Naive thymus-derived CD4-positive, alpha-beta T cell (primary cell): ENCODE results near the gene ELN. TPM values are rescaled to one million over a fixed set of nuclear protein-coding genes. Genes with fewer than 3 reads are reported as not detected.
"Not testable (repeated sequence)": the region's sequence is repeated elsewhere in the genome, so short reads cannot be mapped to it uniquely, and the experiment has no call there.

Source experiments
- ATAC-seq: fragments of 150-1000 bp; cut with Tn5 transposase; 2 replicates; pipeline ENCODE4 v1.10.0; 2021; ENCODE audit warnings: mild to moderate bottlenecking, moderate library complexity
- CTCF ChIA-PET: fragments of 350-600 bp; sonication (Branson Sonifier 250); formaldehyde crosslinking; loops from one replicate; lab custom pipeline; 2021; ENCODE audit warnings: antibody characterized with exemption; lab: Charles Lee
- POLR2A ChIA-PET: fragments of 350-600 bp; sonication (Branson Sonifier 250); formaldehyde crosslinking; loops from one replicate; lab custom pipeline; 2021; ENCODE audit warnings: antibody characterized with exemption, inconsistent platforms; lab: Charles Lee
- DNase-seq, 9 donors: peaks; one replicate each; pipeline versions ENCODE4 v3.0.0 to v3.0.0-alpha.2; 2020 to 2022; ENCODE audit warnings: mixed read lengths in 1 of 9
- H3K27ac ChIP-seq: one replicate; pipeline ENCODE4 v1.7.0; 2013; ENCODE audit warnings: mild to moderate bottlenecking, low read depth, low read length, moderate library complexity
- H3K27me3 ChIP-seq, 2 donors: one replicate each; pipeline ENCODE4 v1.7.0; 2013; ENCODE audit warnings: low read length in 2 of 2, mild to moderate bottlenecking in 2 of 2, moderate library complexity in 2 of 2; ENCODE audit not compliant: control insufficient read depth in 2 of 2, insufficient read depth in 2 of 2
- H3K36me3 ChIP-seq, 3 experiments: 1 replicate in 2 of 3; 2 replicates in 1 of 3; pipeline ENCODE4 v1.7.0; 2013; ENCODE audit warnings: low read length in 3 of 3, mild to moderate bottlenecking in 3 of 3, moderate library complexity in 1 of 3; ENCODE audit not compliant: insufficient read depth in 3 of 3, control insufficient read depth in 2 of 3
- H3K4me1 ChIP-seq, 2 donors: one replicate each; pipeline ENCODE4 v1.7.0; 2013; ENCODE audit warnings: low read length in 2 of 2, mild to moderate bottlenecking in 2 of 2, moderate library complexity in 1 of 2; ENCODE audit not compliant: control insufficient read depth in 2 of 2, insufficient read depth in 2 of 2
- H3K4me3 ChIP-seq: 2 replicates; pipeline ENCODE4 v1.7.0; 2013; ENCODE audit warnings: mild to moderate bottlenecking, low read length
- H3K9me3 ChIP-seq, 3 experiments: 1 replicate in 2 of 3; 2 replicates in 1 of 3; pipeline ENCODE4 v1.7.0; 2013; ENCODE audit warnings: low read length in 3 of 3; ENCODE audit not compliant: control insufficient read depth in 2 of 3
- H3K27ac Mint-ChIP-seq, 9 donors: one replicate each; pipeline ENCODE4 v1.8.0; 2020 to 2022; ENCODE audit warnings: mixed read lengths in 9 of 9, mild to moderate bottlenecking in 8 of 9, moderate library complexity in 5 of 9, inconsistent platforms in 2 of 9
- H3K27me3 Mint-ChIP-seq, 5 donors: one replicate each; pipeline ENCODE4 v1.8.0; 2021 to 2022; ENCODE audit warnings: mixed read lengths in 5 of 5, mild to moderate bottlenecking in 1 of 5
- H3K36me3 Mint-ChIP-seq, 5 donors: one replicate each; pipeline ENCODE4 v1.8.0; 2020 to 2022; ENCODE audit warnings: mixed read lengths in 5 of 5, mild to moderate bottlenecking in 3 of 5, inconsistent platforms in 1 of 5
- H3K4me1 Mint-ChIP-seq, 7 donors: one replicate each; pipeline ENCODE4 v1.8.0; 2020 to 2022; ENCODE audit warnings: mixed read lengths in 7 of 7, mild to moderate bottlenecking in 3 of 7, inconsistent platforms in 1 of 7
- H3K4me3 Mint-ChIP-seq, 10 donors: one replicate each; pipeline ENCODE4 v1.8.0; 2020 to 2022; ENCODE audit warnings: mild to moderate bottlenecking in 10 of 10, mixed read lengths in 10 of 10, moderate library complexity in 6 of 10, inconsistent platforms in 2 of 10
- H3K9me3 Mint-ChIP-seq, 11 donors: one replicate each; pipeline ENCODE4 v1.8.0; 2020 to 2022; ENCODE audit warnings: mixed read lengths in 11 of 11, mild to moderate bottlenecking in 4 of 11, inconsistent platforms in 1 of 11, moderate library complexity in 1 of 11
- intact Hi-C, 2 donors: fragments of 100-400 bp; cut with micrococcal nuclease; formaldehyde crosslinking; loops; one replicate each; pipeline ENCODE4 v1.15.1; 2023
- polyA plus RNA-seq, 2 donors: library from polyadenylated mRNA; unstranded; fragments of 300-500 nt; fragmentation: Illumina TruSeq; gene quantifications; one replicate each; pipeline ENCODE4 v1.2.3, GENCODE V29; 2021
- total RNA-seq, 6 experiments: library from RNA in 5 of 6; stranded (reverse) in 5 of 6; gene quantifications; 1 replicate in 5 of 6; 2 replicates in 1 of 6; pipeline ENCODE4 v1.2.3 and lab custom pipeline; 2021 to 2026

Gene ELN
- total RNA-seq, result under 1 TPM in 3 of 5 experiments, not detected in 2; 0.11 to 0.67 (median 0.66) TPM
- not detected for polyA plus RNA-seq
- not detected for total RNA-seq (lab: John Stamatoyannopoulos, UW)

GRCh38 chr7:74027683-74028320 is at the start of gene ELN:
Gene ELN (plus strand): TSS chr7:74028173. CDS start chr7:74028188, 15 bp downstream.
- H3K27ac Mint-ChIP-seq, result no peak within 1 kb of the TSS
- CTCF ChIA-PET, result no interaction called here
- Histone ChIP-seq H3K4me3 (no peak within 1 kb of the TSS), H3K36me3 (no peaks in the 10 kb centered on the region), H3K4me1 (peaks cover 0 to 3% of the 10 kb centered on the region in 2 donors), H3K27me3 (no peaks in the 10 kb centered on the region), H3K27ac (no peak within 1 kb of the TSS), H3K9me3 (no peaks in the 10 kb centered on the region)
- DNase-seq, result no peak
- no peaks in the 10 kb centered on the region for H3K9me3 Mint-ChIP-seq
- H3K27me3 Mint-ChIP-seq, result peaks cover 44 to 66% (median 59%) of the 10 kb centered on the region in 5 donors
- POLR2A ChIA-PET, result no interaction called here
- intact Hi-C loops, result no loop called here
- H3K36me3 Mint-ChIP-seq, result peaks cover 0 to 3% (median 0%) of the 10 kb centered on the region in 5 donors
- H3K4me3 Mint-ChIP-seq, result peak within 1 kb of the TSS in 1 of 10 donors; percentile 17
- no peak for ATAC-seq
- H3K4me1 Mint-ChIP-seq, result peaks cover 6 to 17% (median 11%) of the 10 kb centered on the region in 7 donors

DNA sequence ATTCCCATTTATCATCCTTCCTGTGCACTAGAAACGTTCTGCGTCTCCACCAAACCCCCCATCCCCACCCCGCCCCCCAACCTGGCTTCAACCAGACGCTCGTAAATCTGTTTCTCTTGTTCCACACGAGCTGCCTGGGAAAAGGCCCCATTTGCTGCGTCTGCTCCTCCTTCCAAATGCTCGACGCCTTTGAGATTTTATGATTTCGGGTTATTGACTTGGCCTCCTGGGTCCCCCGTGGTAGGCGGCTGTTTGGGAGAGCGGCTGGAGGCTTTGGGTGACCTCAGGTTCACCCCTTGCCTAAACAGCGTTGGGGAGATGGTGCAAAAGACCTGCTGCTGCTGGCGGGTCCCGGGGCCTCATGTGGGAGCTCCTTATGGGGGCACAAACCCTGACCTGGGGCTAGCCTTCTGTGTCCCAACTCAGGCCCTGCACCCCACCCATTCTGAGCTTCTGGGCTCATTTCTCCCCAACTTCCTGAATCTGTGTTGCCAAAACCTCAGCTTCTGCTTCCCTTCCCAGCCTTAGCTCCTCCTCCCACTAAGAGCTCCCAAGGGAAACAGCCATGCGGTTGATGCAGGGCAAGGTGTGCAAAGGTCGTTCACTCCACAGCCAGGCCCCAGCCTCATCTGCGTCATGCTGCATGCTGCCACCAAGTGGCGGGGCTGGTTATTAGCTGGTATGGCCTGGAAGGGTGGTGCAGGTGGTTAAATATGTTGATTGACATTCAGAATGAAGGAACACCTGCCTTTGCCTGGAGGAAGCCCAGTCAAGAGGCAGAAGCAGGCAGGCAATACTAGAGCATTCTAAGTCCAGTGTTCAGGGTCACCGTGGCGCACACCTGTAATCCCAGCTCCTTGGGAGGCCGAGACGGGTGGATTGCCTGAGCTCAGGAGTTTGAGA is 49.1 kb upstream of the ELN start:
- peak; percentile 32 for ATAC-seq
- H3K27me3 ChIP-seq, result no peaks in the 10 kb centered on the region
- H3K27me3 Mint-ChIP-seq, result peaks cover 0 to 12% (median 5%) of the 10 kb centered on the region in 5 donors
- no peak for DNase-seq
- H3K4me1 ChIP-seq, result no peaks in the 10 kb centered on the region
- intact Hi-C loops, result no loop called here
- peaks cover 0 to 7% (median 0%) of the 10 kb centered on the region in 7 donors for H3K4me1 Mint-ChIP-seq
- H3K9me3 ChIP-seq, result no peaks in the 10 kb centered on the region
- H3K27ac ChIP-seq, result no peak overlapping the region
- H3K36me3 ChIP-seq, result no peaks in the 10 kb centered on the region
- H3K9me3 Mint-ChIP-seq, result no peaks in the 10 kb centered on the region
- H3K4me3 ChIP-seq, result no peak overlapping the region
- ChIA-PET CTCF (interaction anchor here (0.6 kb wide), 1 partner anchor 33 kb away, joined by 4 read pairs; no protein-coding TSS in a partner anchor), POLR2A (no interaction called here)
- H3K27ac Mint-ChIP-seq, result no peak overlapping the region
- no peak overlapping the region for H3K4me3 Mint-ChIP-seq
- no peaks in the 10 kb centered on the region for H3K36me3 Mint-ChIP-seq

DNA sequence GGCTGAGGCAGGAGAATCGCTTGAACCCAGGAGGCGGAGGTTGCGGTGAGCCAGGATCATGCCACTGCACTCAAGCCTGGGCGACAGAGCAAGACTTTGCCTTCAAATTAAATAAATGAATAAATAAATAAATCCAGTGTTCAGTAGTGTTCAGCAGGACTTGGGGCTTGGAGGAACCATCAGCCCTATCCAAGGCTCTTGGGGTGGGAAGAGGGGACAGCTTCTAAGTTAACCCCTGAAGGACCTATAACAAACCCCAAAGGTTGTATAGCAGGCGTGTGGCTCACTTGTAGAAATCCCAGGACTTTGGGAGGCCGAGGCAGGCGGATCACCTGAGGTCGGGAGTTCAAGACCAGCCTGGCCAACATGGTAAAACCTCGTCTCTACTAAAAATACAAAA is 48.3 kb upstream of the ELN start:
- H3K4me1 Mint-ChIP-seq, H3K9me3 ChIP-seq, H3K27me3 ChIP-seq, DNase-seq, intact Hi-C loops, H3K4me3 ChIP-seq, POLR2A ChIA-PET, H3K4me1 ChIP-seq, ATAC-seq, H3K9me3 Mint-ChIP-seq, H3K36me3 Mint-ChIP-seq, H3K36me3 ChIP-seq, H3K4me3 Mint-ChIP-seq, H3K27ac Mint-ChIP-seq, H3K27ac ChIP-seq: not testable (repeated sequence)
- H3K27me3 Mint-ChIP-seq, result peaks cover 0 to 11% (median 5%) of the 10 kb centered on the region in 5 donors
- CTCF ChIA-PET, result interaction anchor here (0.6 kb wide), 1 partner anchor 34 kb away, joined by 4 read pairs; no protein-coding TSS in a partner anchor

GRCh38 chr7:73980206-73980605 is 47.8 kb upstream of the ELN start:
- H3K27ac ChIP-seq, result no peak overlapping the region
- intact Hi-C loops, result no loop called here
- H3K4me3 ChIP-seq, result no peak overlapping the region
- no peaks in the 10 kb centered on the region for H3K36me3 ChIP-seq
- DNase-seq (no peak), ATAC-seq (no peak)
- Mint-ChIP-seq H3K36me3 (no peaks in the 10 kb centered on the region), H3K27ac (no peak overlapping the region), H3K9me3 (no peaks in the 10 kb centered on the region), H3K4me1 (peaks cover 0 to 7% (median 0%) of the 10 kb centered on the region in 7 donors), H3K4me3 (no peak overlapping the region), H3K27me3 (peaks cover 0 to 11% (median 5%) of the 10 kb centered on the region in 5 donors)
- no peaks in the 10 kb centered on the region for H3K27me3 ChIP-seq
- CTCF ChIA-PET, result no interaction called here
- no peaks in the 10 kb centered on the region for H3K9me3 ChIP-seq
- POLR2A ChIA-PET, result no interaction called here
- no peaks in the 10 kb centered on the region for H3K4me1 ChIP-seq

- intact Hi-C loops, result no loop called here
- ChIA-PET CTCF (no interaction called here), POLR2A (no interaction called here)
- Mint-ChIP-seq H3K36me3 (no peaks in the 10 kb centered on the region), H3K27ac (no peak overlapping the region), H3K9me3 (no peaks in the 10 kb centered on the region), H3K27me3 (peaks cover 0 to 11% (median 5%) of the 10 kb centered on the region in 5 donors), H3K4me3 (no peak overlapping the region), H3K4me1 (peaks cover 0 to 7% (median 0%) of the 10 kb centered on the region in 7 donors)
- Histone ChIP-seq H3K9me3 (no peaks in the 10 kb centered on the region), H3K27ac (no peak overlapping the region), H3K4me3 (no peak overlapping the region), H3K27me3 (no peaks in the 10 kb centered on the region), H3K36me3 (no peaks in the 10 kb centered on the region), H3K4me1 (no peaks in the 10 kb centered on the region)
- DNase-seq, result no peak
- ATAC-seq, result no peak
Observed at GRCh38 chr7:73981933-73982332, 46.0 kb upstream of the ELN start.

GRCh38 chr7:73983437-73984164 is 44.4 kb upstream of the ELN start:
- Mint-ChIP-seq H3K9me3 (no peaks in the 10 kb centered on the region), H3K27ac (no peak overlapping the region), H3K27me3 (peaks cover 0 to 11% (median 5%) of the 10 kb centered on the region in 5 donors), H3K4me3 (no peak overlapping the region), H3K4me1 (peaks cover 0 to 7% (median 0%) of the 10 kb centered on the region in 7 donors), H3K36me3 (no peaks in the 10 kb centered on the region)
- Histone ChIP-seq H3K4me1 (no peaks in the 10 kb centered on the region), H3K4me3 (no peak overlapping the region), H3K27ac (no peak overlapping the region), H3K27me3 (no peaks in the 10 kb centered on the region), H3K36me3 (no peaks in the 10 kb centered on the region), H3K9me3 (no peaks in the 10 kb centered on the region)
- intact Hi-C loops, result no loop called here
- ChIA-PET POLR2A (no interaction called here), CTCF (interaction anchor here (0.7 kb wide), 1 partner anchor 42 kb away, joined by 3 read pairs; no protein-coding TSS in a partner anchor)
- DNase-seq (no peak), ATAC-seq (no peak)
